CD4-positive, alpha-beta memory T cell (primary cell): ENCODE measurements around the gene PSMB3. TPM values are rescaled to one million over a fixed set of nuclear protein-coding genes. Genes with fewer than 3 reads are reported as not detected.
A peak's percentile ranks its signal among the peaks of the same experiment; 100 is the strongest.

Experiments used
- CTCF ChIA-PET: fragments of 350-600 bp; sonication (Branson Sonifier 250); formaldehyde crosslinking; loops from one replicate; lab custom pipeline; 2021; ENCODE audit warnings: inconsistent platforms; ENCODE audit not compliant: partially characterized antibody; lab: Charles Lee
- POLR2A ChIA-PET: fragments of 350-600 bp; sonication (Branson Sonifier 250); formaldehyde crosslinking; loops from one replicate; lab custom pipeline; 2021; ENCODE audit not compliant: partially characterized antibody; lab: Charles Lee
- DNase-seq, 5 donors: peaks; one replicate each; pipeline versions ENCODE4 v3.0.0 to v3.0.0-alpha.2; 2020 to 2022; ENCODE audit warnings: mixed read lengths in 1 of 5
- H3K27ac ChIP-seq: one replicate; pipeline ENCODE4 v1.7.0; 2013; ENCODE audit warnings: low read depth, low read length
- H3K27me3 ChIP-seq: 2 replicates; pipeline ENCODE4 v1.7.0; 2013; ENCODE audit warnings: mild to moderate bottlenecking, low read length, moderate library complexity; ENCODE audit not compliant: insufficient read depth
- H3K36me3 ChIP-seq: 2 replicates; pipeline ENCODE4 v1.7.0; 2013; ENCODE audit warnings: mild to moderate bottlenecking, low read length, moderate library complexity; ENCODE audit not compliant: insufficient read depth
- H3K4me1 ChIP-seq: 2 replicates; pipeline ENCODE4 v1.7.0; 2013; ENCODE audit warnings: mild to moderate bottlenecking, low read length, moderate library complexity; ENCODE audit not compliant: insufficient read depth
- H3K4me3 ChIP-seq, 2 donors: one replicate each; pipeline ENCODE4 v1.7.0; 2013; ENCODE audit warnings: low read length in 2 of 2, mild to moderate bottlenecking in 1 of 2
- H3K9me3 ChIP-seq, 2 donors: one replicate each; pipeline ENCODE4 v1.7.0; 2013; ENCODE audit warnings: low read length in 2 of 2, control low read depth in 1 of 2; ENCODE audit not compliant: control insufficient read depth in 1 of 2
- H3K27ac Mint-ChIP-seq, 7 donors: one replicate each; pipeline ENCODE4 v1.8.0; 2020 to 2021; ENCODE audit warnings: mixed read lengths in 7 of 7, mild to moderate bottlenecking in 6 of 7, inconsistent platforms in 3 of 7, moderate library complexity in 3 of 7
- H3K27me3 Mint-ChIP-seq, 2 donors: one replicate each; pipeline ENCODE4 v1.8.0; 2020 to 2021; ENCODE audit warnings: mixed read lengths in 2 of 2
- H3K36me3 Mint-ChIP-seq, 2 donors: one replicate each; pipeline ENCODE4 v1.8.0; 2020 to 2021; ENCODE audit warnings: mixed read lengths in 2 of 2, inconsistent platforms in 1 of 2, mild to moderate bottlenecking in 1 of 2
- H3K4me1 Mint-ChIP-seq, 4 donors: one replicate each; pipeline ENCODE4 v1.8.0; 2020 to 2021; ENCODE audit warnings: mixed read lengths in 4 of 4, mild to moderate bottlenecking in 1 of 4
- H3K4me3 Mint-ChIP-seq, 8 donors: one replicate each; pipeline ENCODE4 v1.8.0; 2020 to 2021; ENCODE audit warnings: mixed read lengths in 8 of 8, mild to moderate bottlenecking in 7 of 8, moderate library complexity in 6 of 8, inconsistent platforms in 3 of 8
- H3K9me3 Mint-ChIP-seq, 8 donors: one replicate each; pipeline ENCODE4 v1.8.0; 2020 to 2021; ENCODE audit warnings: mixed read lengths in 8 of 8, mild to moderate bottlenecking in 5 of 8, inconsistent platforms in 3 of 8, moderate library complexity in 1 of 8
- intact Hi-C: fragments of 100-400 bp; cut with micrococcal nuclease; formaldehyde crosslinking; loops from one replicate; pipeline ENCODE4 v1.15.1; 2023
- polyA plus RNA-seq, 2 donors: library from polyadenylated mRNA; unstranded; fragments of 300-500 nt; fragmentation: Illumina TruSeq; gene quantifications; one replicate each; pipeline ENCODE4 v1.2.3, GENCODE V29; 2021
- total RNA-seq, 2 experiments: library from RNA; stranded (reverse); gene quantifications; one replicate each; pipeline ENCODE4 v1.2.3, GENCODE V29; 2021

Gene PSMB3
- 10 to 100 TPM; 93.5 to 99.0 TPM for total RNA-seq
- 100 to 1,000 TPM; 391 to 517 TPM for polyA plus RNA-seq

DNA sequence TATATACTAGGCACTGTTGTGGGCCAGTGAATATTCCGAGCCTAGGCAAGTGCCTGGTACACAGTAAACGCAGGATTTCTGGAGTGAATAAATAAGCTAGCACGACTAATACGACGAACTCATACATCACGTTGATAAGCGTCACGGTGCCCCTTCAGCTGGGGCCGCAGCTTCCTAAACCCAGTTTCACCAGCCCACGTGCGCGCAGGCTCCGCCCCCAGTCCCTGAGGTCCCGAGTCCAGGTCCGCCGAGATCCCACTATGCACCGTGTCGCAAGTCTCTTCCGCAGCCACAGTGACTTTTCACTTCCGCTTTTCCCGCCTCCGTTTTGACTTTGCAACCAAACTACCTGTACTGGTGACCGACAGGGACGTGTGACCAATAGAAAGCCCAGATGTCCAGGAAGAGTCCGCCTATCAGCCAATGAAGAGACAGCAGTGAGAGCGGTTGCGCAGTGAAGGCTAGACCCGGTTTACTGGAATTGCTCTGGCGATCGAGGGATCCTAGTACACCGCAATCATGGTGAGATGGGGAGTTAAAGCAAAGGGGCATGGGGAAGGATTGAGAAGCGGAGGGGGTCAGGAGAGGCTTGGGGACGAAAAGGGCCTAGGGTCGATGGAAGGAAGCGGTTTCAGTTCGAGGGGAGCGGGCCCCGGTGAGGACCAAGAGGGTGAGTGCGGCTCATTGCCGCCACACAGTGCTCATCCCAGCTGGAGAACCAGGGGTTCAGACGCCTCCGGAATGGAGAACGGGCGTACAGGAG lies at the start of gene PSMB3:
TSS of gene PSMB3 (plus strand) at position 434 of the 763 bp plus-strand sequence. CDS start at position 520, 86 bp downstream.
- H3K4me3 ChIP-seq, result peak within 1 kb of the TSS; percentile 81 to 94
- H3K27me3 ChIP-seq, result peaks cover 24% of the 10 kb centered on the region
- Mint-ChIP-seq H3K4me1 (peaks cover 25 to 57% (median 43%) of the 10 kb centered on the region in 4 donors), H3K27me3 (peaks cover 7 to 16% of the 10 kb centered on the region in 2 donors), H3K4me3 (peak within 1 kb of the TSS; percentile 95 to 100 (median 99)), H3K36me3 (peaks cover 18 to 34% of the 10 kb centered on the region in 2 donors), H3K27ac (peak within 1 kb of the TSS; percentile 93 to 100 (median 98)), H3K9me3 (peaks cover 0 to 14% (median 0%) of the 10 kb centered on the region in 8 donors)
- peaks cover 15% of the 10 kb centered on the region for H3K36me3 ChIP-seq
- peak within 1 kb of the TSS; percentile 84 for H3K27ac ChIP-seq
- CTCF ChIA-PET, result interaction anchor here (0.9 to 1.4 kb wide), 7 partner anchors 11 to 194 kb away, joined by 3 to 10 read pairs (median 4); no protein-coding TSS in a partner anchor
- peaks cover 56% of the 10 kb centered on the region for H3K4me1 ChIP-seq
- peak; percentile 95 to 99 (median 97) for DNase-seq
- POLR2A ChIA-PET, result interaction anchor here (0.6 to 5.5 kb wide), 21 partner anchors 10 to 447 kb away, joined by 3 to 50 read pairs (median 6); partner anchors contain the start of genes CISD3, CWC25, LASP1 and MLLT6
- H3K9me3 ChIP-seq, result no peaks in the 10 kb centered on the region
- intact Hi-C loops, result loop anchor here (1.0 to 5.0 kb wide), 10 partner anchors 24 to 400 kb away; partner anchors contain the start of genes CWC25, PIP4K2B and RPL23

- Mint-ChIP-seq H3K4me1 (peaks cover 26 to 70% (median 35%) of the 10 kb centered on the region in 4 donors), H3K4me3 (peak overlapping the region; percentile 92 to 99 (median 96)), H3K27me3 (no peaks in the 10 kb centered on the region), H3K9me3 (no peaks in the 10 kb centered on the region), H3K36me3 (peaks cover 3 to 52% of the 10 kb centered on the region in 2 donors), H3K27ac (peak overlapping the region; percentile 92 to 98 (median 98))
- H3K4me1 ChIP-seq, result peaks cover 46% of the 10 kb centered on the region
- H3K9me3 ChIP-seq, result no peaks in the 10 kb centered on the region
- CTCF ChIA-PET, result interaction anchor here (1.1 to 6.5 kb wide), 4 partner anchors 25 to 144 kb away, joined by 4 to 34 read pairs (median 4); partner anchors contain the start of gene PSMB3
- no peaks in the 10 kb centered on the region for H3K27me3 ChIP-seq
- peak in 3 of 5 donors; percentile 19 to 26 (median 19) for DNase-seq
- H3K36me3 ChIP-seq, result no peaks in the 10 kb centered on the region
- intact Hi-C loops, result loop anchor here (1.0 to 10.0 kb wide), 4 partner anchors 49 to 502 kb away; partner anchors contain the start of genes LASP1, PIP4K2B, PSMB3 and RPL19
- POLR2A ChIA-PET, result interaction anchor here (0.5 to 14.0 kb wide), 9 partner anchors 12 to 168 kb away, joined by 3 to 588 read pairs (median 7); partner anchors contain the start of genes CISD3, CWC25, EPOP and PSMB3
- peak overlapping the region; percentile 74 to 97 for H3K4me3 ChIP-seq
- H3K27ac ChIP-seq, result peak overlapping the region; percentile 94
Measured at GRCh38 chr17:38702916-38703741, 49.4 kb upstream of the PSMB3 start.

- ChIA-PET POLR2A (interaction anchor here (0.5 to 14.0 kb wide), 19 partner anchors 11 to 492 kb away, joined by 3 to 588 read pairs (median 4); partner anchors contain the start of genes CISD3, EPOP, LASP1 and PSMB3), CTCF (interaction anchor here (0.6 to 6.5 kb wide), 5 partner anchors 24 to 146 kb away, joined by 3 to 34 read pairs (median 4); partner anchors contain the start of gene PSMB3)
- intact Hi-C loops, result loop anchor here (5.0 to 10.0 kb wide), 2 partner anchors 168 to 501 kb away; partner anchors contain the start of genes LASP1 and RPL19
- DNase-seq, result peak; percentile 52 to 81 (median 60)
- Mint-ChIP-seq H3K36me3 (peaks cover 4 to 56% of the 10 kb centered on the region in 2 donors), H3K4me3 (peak overlapping the region; percentile 92 to 99 (median 96)), H3K27me3 (no peaks in the 10 kb centered on the region), H3K4me1 (peaks cover 27 to 74% (median 40%) of the 10 kb centered on the region in 4 donors), H3K9me3 (no peaks in the 10 kb centered on the region), H3K27ac (peak overlapping the region; percentile 92 to 98 (median 98))
- Histone ChIP-seq H3K4me1 (peaks cover 53% of the 10 kb centered on the region), H3K9me3 (no peaks in the 10 kb centered on the region), H3K27ac (peak overlapping the region; percentile 94), H3K27me3 (no peaks in the 10 kb centered on the region), H3K4me3 (peak overlapping the region; percentile 89 to 97), H3K36me3 (peaks cover 2% of the 10 kb centered on the region)
Measured at GRCh38 chr17:38703742-38704605, 48.6 kb upstream of the PSMB3 start.

GRCh38 chr17:38704606-38705522 lies 47.7 kb upstream of the PSMB3 start, which contains the start of gene MLLT6:
Gene MLLT6, plus strand, starts transcription at chr17:38705273. Its CDS starts 360 bp downstream, at chr17:38705633.
- ChIA-PET CTCF (interaction anchor here (0.6 to 6.5 kb wide), 5 partner anchors 23 to 147 kb away, joined by 3 to 34 read pairs (median 4); partner anchors contain the start of gene PSMB3), POLR2A (interaction anchor here (0.6 to 14.0 kb wide), 19 partner anchors 11 to 491 kb away, joined by 3 to 588 read pairs (median 4); partner anchors contain the start of genes CISD3, EPOP, LASP1 and PSMB3)
- H3K36me3 ChIP-seq, result peaks cover 11% of the 10 kb centered on the region
- peaks cover 58% of the 10 kb centered on the region for H3K4me1 ChIP-seq
- peak within 1 kb of the TSS; percentile 94 for H3K27ac ChIP-seq
- Mint-ChIP-seq H3K4me1 (peaks cover 29 to 80% (median 46%) of the 10 kb centered on the region in 4 donors), H3K27me3 (no peaks in the 10 kb centered on the region), H3K4me3 (peak within 1 kb of the TSS; percentile 95 to 99 (median 98)), H3K9me3 (no peaks in the 10 kb centered on the region), H3K27ac (peak within 1 kb of the TSS; percentile 96 to 98 (median 98)), H3K36me3 (peaks cover 11 to 63% of the 10 kb centered on the region in 2 donors)
- intact Hi-C loops, result loop anchor here (1.0 to 10.0 kb wide), 3 partner anchors 25 to 500 kb away; partner anchors contain the start of genes CISD3, LASP1 and RPL19
- DNase-seq, result peak; percentile 84 to 89 (median 85)
- peak within 1 kb of the TSS; percentile 89 to 97 for H3K4me3 ChIP-seq
- no peaks in the 10 kb centered on the region for H3K9me3 ChIP-seq
- H3K27me3 ChIP-seq, result no peaks in the 10 kb centered on the region

- H3K27me3 ChIP-seq, result no peaks in the 10 kb centered on the region
- intact Hi-C loops, result loop anchor here (1.0 to 10.0 kb wide), 2 partner anchors 25 to 499 kb away; partner anchors contain the start of genes CISD3 and RPL19
- peaks cover 28 to 81% (median 49%) of the 10 kb centered on the region in 4 donors for H3K4me1 Mint-ChIP-seq
- H3K27me3 Mint-ChIP-seq, result no peaks in the 10 kb centered on the region
- H3K36me3 ChIP-seq, result peaks cover 17% of the 10 kb centered on the region
- no peak for DNase-seq
- H3K9me3 Mint-ChIP-seq, result no peaks in the 10 kb centered on the region
- H3K4me3 ChIP-seq, result peak overlapping the region in 1 of 2 donors; percentile 66
- ChIA-PET POLR2A (interaction anchor here (0.9 to 14.0 kb wide), 15 partner anchors 8 to 448 kb away, joined by 3 to 588 read pairs (median 6); partner anchors contain the start of genes CISD3, EPOP, LASP1 and PSMB3), CTCF (interaction anchor here (1.1 to 6.5 kb wide), 3 partner anchors 22 to 30 kb away, joined by 4 to 34 read pairs (median 29); no protein-coding TSS in a partner anchor)
- H3K4me3 Mint-ChIP-seq, result peak overlapping the region; percentile 61 to 99 (median 84)
- no peaks in the 10 kb centered on the region for H3K9me3 ChIP-seq
- H3K27ac ChIP-seq, result peak overlapping the region; percentile 94
- peaks cover 17 to 69% of the 10 kb centered on the region in 2 donors for H3K36me3 Mint-ChIP-seq
- peaks cover 54% of the 10 kb centered on the region for H3K4me1 ChIP-seq
- H3K27ac Mint-ChIP-seq, result peak overlapping the region in 2 of 7 donors; percentile 56 to 96
Measured at GRCh38 chr17:38705523-38705802, 47.1 kb upstream of the PSMB3 start.
